Pancreas (tissue), 10 donors: ENCODE measurements around the gene EVA1A. TPM values are rescaled to one million over a fixed set of nuclear protein-coding genes. Genes with fewer than 3 reads are reported as not detected.
A peak's percentile ranks its signal among the peaks of the same experiment; 100 is the strongest.

Experiments used
- ATAC-seq, 4 donors: fragments of 200-7000 bp; cut with Tn5 transposase; one replicate each; pipeline versions ENCODE4 v1.8.0 to v1.9.1; 2020; ENCODE audit warnings: mild to moderate bottlenecking in 4 of 4, moderate library complexity in 4 of 4
- DNase-seq, 6 donors: peaks; one replicate each; pipeline ENCODE4 v3.0.0-alpha.2; 2020
- FAIRE-seq: peaks from 2 replicates; lab custom pipeline; 2012; peaks lifted over from hg19 to GRCh38; lab: Jason Lieb, UNC
- H3K27ac ChIP-seq, 4 donors: fragments of 200-600 bp; sonication (generic); 1 replicate in 3 of 4; 2 replicates in 1 of 4; pipeline versions ENCODE4 v1.5.0 to v1.8.0; 2020
- H3K27me3 ChIP-seq, 4 donors: fragments of 200-600 bp; one replicate each; pipeline ENCODE4 v1.8.0; 2021
- H3K36me3 ChIP-seq, 3 donors: fragments of 200-600 bp; sonication (generic) in 1 of 3; one replicate each; pipeline versions ENCODE4 v1.5.0 to v1.8.0; 2020 to 2021
- H3K4me1 ChIP-seq, 3 donors: fragments of 200-600 bp; one replicate each; pipeline ENCODE4 v1.8.0; 2021
- H3K4me3 ChIP-seq, 4 donors: fragments of 200-600 bp; sonication (generic) in 2 of 4; one replicate each; pipeline versions ENCODE4 v1.5.0 to v1.8.0; 2020 to 2021
- H3K9me3 ChIP-seq, 4 donors: fragments of 200-600 bp; one replicate each; pipeline ENCODE4 v1.8.0; 2021
- WGBS, 2 donors: extraction: QIAGEN DNeasy Blood & Tissue Kit; methylation state at CpG; one replicate each; pipeline ENCODE4 v1.1.7; 2013; 5-methylcytosine and 5-hydroxymethylcytosine counted together
- intact Hi-C, 3 donors: fragments of 100-400 bp; cut with DNase I; formaldehyde crosslinking; loops; one replicate each; pipeline versions ENCODE4 v1.11.1 to v1.14.2; 2022
- polyA plus RNA-seq, 2 donors: library from polyadenylated mRNA; stranded (reverse); fragments of 200-250 nt; gene quantifications; one replicate each; pipeline ENCODE4 v1.2.3, GENCODE V29; 2013
- total RNA-seq, 6 donors: library from RNA; stranded (reverse); fragmentation: NEBNext Ultra II Directional in 4 of 6; extraction: Animal tissue kit (Norgen Biotek cat#: 25700) in 4 of 6; gene quantifications; one replicate each; pipeline versions ENCODE4 v1.2.1 to v1.2.4, GENCODE V29; 2021 to 2023
- TF ChIP-seq, protein P1 (sequence below), 4 donors: fragments of 200-600 bp; sonication (generic) in 3 of 4; IDR thresholded peaks; one replicate each; pipeline versions ENCODE4 v1.5.0 to v1.8.0; 2021; ENCODE audit warnings: antibody characterized with exemption in 4 of 4
- donor health status: healthy with polysubstance abuse.
- donor health status: DM: no; HTN: no; CAD: no; lungs with moderate emphysema.
- donor health status: DM: no; HTN: no; CAD: no.
- donor health status: control.
- donor health status: control.
- donor health status: Bipolar disorder and iron deficiency.
- donor health status: DM: yes; HTN: yes; CAD: no.
- donor health status: DM: no; HTN: no; CAD: no.
- donor health status: DM: no; HTN: no; CAD: no.
- donor health status: DM: yes; HTN: yes; CAD: no.

EVA1A gene
- total and polyA plus RNA-seq, 8 donors = 16.1 to 36.8 (median 22.4) TPM

DNA sequence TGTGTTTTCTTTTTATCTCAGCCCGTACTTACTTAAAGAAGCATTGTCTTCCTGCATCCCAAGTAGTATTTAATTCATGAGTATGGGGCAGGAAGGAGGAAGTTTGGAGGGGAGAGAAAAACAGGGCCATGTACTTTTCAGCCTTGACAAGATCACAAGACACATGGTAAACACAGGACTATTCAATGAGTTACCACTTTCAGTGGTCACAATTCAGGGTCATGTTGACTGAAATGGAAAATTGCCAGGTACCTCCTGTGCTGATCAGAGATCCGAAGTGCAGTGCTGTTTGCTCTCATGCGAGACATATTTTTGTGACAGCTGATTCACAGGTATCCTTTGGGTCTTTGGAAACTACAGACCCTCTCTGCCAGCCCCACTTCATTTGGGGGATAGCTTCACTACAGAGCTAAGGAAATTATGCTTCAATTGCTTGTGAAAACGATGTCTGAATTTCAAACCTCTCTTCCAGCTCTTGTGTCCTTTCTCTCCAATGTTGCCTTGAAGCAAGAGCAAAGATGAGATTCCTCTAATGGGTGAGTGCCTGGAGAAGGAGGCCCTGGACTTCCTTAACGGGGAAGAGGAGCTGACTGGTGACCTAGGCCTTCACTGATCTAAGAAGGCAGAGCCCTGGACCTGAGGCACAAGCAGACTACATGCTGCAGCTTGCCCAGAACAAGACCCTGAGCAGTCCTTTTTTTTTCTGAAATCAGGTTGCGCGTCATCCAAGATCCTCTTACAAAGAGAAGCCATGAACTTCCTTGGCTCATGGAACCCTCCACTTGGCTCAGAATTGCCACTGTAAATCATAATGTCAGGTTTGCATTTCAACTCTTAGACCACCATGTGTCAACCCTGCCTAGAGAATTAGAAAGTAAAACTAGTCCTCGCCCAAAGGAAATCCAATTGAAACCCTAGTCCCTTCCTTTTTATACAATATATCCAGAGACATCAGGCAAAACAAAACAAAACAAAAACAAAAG is 44.1 kb downstream of the EVA1A start:
- DNase-seq (peak in 3 of 6 donors; percentile 28 to 44 (median 36)), ATAC-seq (peak; percentile 86 to 94 (median 91)), FAIRE-seq (no peak)
- Histone ChIP-seq H3K4me1 (peaks cover 4 to 17% (median 12%) of the 10 kb centered on the region in 3 donors), H3K9me3 (peaks cover 0 to 3% (median 0%) of the 10 kb centered on the region in 4 donors), H3K4me3 (no peak overlapping the region), H3K36me3 (peaks cover 0 to 4% (median 0%) of the 10 kb centered on the region in 3 donors), H3K27ac (peak overlapping the region; percentile 37 to 66 (median 58)), H3K27me3 (no peaks in the 10 kb centered on the region)
- intact Hi-C loops = no loop called here
- TF ChIP-seq, protein P1, sequence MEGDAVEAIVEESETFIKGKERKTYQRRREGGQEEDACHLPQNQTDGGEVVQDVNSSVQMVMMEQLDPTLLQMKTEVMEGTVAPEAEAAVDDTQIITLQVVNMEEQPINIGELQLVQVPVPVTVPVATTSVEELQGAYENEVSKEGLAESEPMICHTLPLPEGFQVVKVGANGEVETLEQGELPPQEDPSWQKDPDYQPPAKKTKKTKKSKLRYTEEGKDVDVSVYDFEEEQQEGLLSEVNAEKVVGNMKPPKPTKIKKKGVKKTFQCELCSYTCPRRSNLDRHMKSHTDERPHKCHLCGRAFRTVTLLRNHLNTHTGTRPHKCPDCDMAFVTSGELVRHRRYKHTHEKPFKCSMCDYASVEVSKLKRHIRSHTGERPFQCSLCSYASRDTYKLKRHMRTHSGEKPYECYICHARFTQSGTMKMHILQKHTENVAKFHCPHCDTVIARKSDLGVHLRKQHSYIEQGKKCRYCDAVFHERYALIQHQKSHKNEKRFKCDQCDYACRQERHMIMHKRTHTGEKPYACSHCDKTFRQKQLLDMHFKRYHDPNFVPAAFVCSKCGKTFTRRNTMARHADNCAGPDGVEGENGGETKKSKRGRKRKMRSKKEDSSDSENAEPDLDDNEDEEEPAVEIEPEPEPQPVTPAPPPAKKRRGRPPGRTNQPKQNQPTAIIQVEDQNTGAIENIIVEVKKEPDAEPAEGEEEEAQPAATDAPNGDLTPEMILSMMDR (IDR thresholded peaks at IDR 0.05) = no peak
- WGBS, 2 donors = 51% methylated on average over 8 of the region's 8 CpGs

DNA sequence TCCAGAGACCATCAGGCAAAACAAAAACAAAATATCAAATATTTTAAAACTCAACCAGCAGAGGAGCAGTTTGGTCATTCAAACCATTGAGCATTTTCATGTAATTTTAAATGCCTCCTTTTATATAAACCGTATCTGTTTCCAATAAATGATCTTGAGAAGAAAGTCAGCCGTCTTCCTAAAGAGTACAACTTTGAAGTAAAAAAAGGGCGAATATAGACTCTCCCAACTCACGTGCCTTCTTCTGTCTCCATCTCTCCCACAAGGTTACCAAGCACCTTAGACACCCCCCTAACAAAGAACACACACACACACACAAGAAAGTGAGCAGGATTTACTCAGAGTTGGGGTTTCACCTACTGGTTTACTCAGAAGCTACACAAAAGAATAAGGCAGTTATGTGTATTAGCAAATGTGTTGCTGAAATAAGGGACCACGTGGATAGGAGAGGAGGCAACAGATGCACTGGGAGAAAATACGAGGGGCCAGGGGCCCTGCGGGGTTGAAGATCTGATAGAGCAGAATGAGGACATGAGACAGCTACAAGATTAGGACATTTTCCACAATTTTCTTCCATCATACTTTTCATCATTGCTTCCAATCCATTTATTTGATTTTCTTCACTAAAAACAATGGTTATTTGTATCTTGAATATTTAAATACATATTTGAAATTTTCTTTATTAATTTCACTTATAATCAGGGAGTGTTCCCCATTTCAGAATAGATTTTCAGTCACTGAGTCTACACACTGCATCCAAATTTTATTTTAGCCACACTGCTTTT is 45.0 kb downstream of the EVA1A start:
- H3K27ac ChIP-seq = peak overlapping the region in 3 of 4 donors; percentile 37 to 66 (median 65)
- no peak for ATAC-seq

DNA sequence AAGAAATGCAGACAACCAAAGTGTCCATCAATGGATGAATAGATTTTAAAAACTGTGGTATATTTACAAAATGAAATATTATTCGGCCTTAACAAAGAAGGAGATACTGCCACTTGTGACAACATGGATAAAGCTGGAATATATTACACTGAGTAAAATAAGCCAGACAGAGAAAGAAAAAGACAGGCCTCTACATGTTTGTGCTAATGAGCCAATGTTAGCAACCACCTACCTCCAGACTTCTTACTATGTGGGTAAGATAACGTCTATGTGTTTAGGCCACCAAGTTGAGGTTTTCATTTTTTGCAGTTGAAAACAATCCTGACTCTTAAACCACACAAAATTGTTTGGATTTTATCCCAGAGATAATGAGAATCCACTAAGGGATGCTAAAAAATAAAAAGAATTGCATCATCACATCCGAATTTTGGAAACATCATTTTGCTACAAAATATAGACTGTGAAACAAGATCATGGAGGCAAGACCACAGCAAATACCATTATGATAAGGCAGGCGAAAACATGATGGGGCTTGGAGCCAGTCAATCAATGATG is 47.0 kb downstream of the EVA1A start:
- FAIRE-seq (no peak), DNase-seq (no peak), ATAC-seq (no peak)
- intact Hi-C loops = no loop called here
- TF ChIP-seq, protein P1 (IDR thresholded peaks at IDR 0.05) = no peak
- Histone ChIP-seq H3K27me3 (no peaks in the 10 kb centered on the region), H3K4me3 (no peak overlapping the region), H3K4me1 (peaks cover 4 to 17% (median 12%) of the 10 kb centered on the region in 3 donors), H3K27ac (no peak overlapping the region), H3K9me3 (peaks cover 0 to 3% (median 0%) of the 10 kb centered on the region in 4 donors), H3K36me3 (no peaks in the 10 kb centered on the region)
- 93 to 95% methylated on average over 4 of the region's 4 CpGs for WGBS, 2 donors

More for the DNA sequence above, 45.0 kb downstream of the EVA1A start:
- peaks cover 0 to 3% (median 0%) of the 10 kb centered on the region in 4 donors for H3K9me3 ChIP-seq
- no peak for FAIRE-seq
- H3K4me1 ChIP-seq = peaks cover 4 to 17% (median 12%) of the 10 kb centered on the region in 3 donors
- no peak for DNase-seq
- H3K36me3 ChIP-seq = no peaks in the 10 kb centered on the region
- no peaks in the 10 kb centered on the region for H3K27me3 ChIP-seq
- TF ChIP-seq, protein P1 (IDR thresholded peaks at IDR 0.05) = no peak
- no peak overlapping the region for H3K4me3 ChIP-seq
- 94 to 97% methylated on average over 7 of the region's 7 CpGs for WGBS, 2 donors
- intact Hi-C loops = no loop called here

DNA sequence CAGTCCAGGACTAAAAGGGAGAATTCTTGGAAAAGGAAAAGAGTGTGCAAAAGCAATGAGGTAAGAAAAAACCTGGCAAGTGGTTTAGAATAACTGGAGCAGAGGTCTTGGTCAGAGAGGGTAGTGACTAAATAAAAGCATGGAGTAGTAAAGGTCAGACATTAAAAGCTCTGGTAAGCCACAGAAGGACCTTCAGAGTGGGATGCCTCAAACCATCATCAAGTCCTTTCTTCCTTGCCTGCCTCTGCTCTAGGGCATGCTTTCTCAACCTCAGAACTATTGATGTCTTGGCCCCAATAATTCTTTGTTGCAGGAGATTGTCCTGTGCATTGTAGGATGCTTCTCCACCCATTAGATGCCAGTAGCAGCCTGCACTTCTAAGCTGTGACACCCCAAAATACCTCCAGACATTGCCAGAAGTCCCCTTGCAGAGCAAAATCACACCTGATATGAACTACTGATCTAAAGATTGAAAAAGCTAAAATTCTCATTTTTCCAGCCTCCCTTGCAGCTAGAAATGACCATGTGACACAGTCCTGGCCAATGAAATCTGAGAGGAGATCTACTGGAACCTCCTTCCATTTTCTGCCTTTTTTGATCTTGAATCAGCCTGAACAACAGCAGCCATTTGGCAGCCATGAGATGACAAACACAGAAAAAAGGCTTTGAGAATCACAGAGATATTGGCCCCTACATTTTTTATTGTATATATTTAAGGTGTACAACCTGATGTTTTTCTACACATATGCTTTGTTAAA is 48.1 kb downstream of the EVA1A start:
- ATAC-seq (no peak), FAIRE-seq (no peak), DNase-seq (no peak)
- TF ChIP-seq, protein P1 (IDR thresholded peaks at IDR 0.05) = no peak
- Histone ChIP-seq H3K36me3 (no peaks in the 10 kb centered on the region), H3K9me3 (peaks cover 0 to 3% (median 0%) of the 10 kb centered on the region in 4 donors), H3K27me3 (no peaks in the 10 kb centered on the region), H3K4me3 (no peak overlapping the region), H3K27ac (no peak overlapping the region), H3K4me1 (peaks cover 4 to 17% (median 12%) of the 10 kb centered on the region in 3 donors)
- intact Hi-C loops = no loop called here
